Measurements from ENCODE around the gene TTYH2. TPM values are rescaled to one million over a fixed set of nuclear protein-coding genes. Genes with fewer than 3 reads are reported as not detected.

Gene TTYH2
- total and polyA plus RNA-seq, 2 experiments from 2014 or later, result 1.4 to 3.9 TPM

DNA sequence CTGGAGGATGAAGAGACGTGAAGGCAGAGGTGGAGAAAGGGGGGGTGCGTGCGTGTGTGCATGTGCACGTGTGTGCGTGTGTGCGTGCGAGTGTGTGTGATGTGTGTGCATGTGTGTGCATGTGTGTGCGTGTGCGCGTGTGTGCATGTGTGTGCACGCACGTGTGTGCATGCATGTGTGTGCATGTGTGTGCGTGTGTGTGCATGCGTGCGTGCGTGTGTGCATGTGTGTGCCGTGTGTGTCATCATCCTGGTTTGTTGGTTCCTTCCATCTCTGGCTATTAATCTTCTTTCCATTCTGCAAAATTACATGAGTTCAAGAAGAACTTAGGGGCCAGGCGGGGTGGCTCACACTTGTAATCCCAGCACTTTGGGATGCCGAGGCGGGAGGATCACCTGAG, 26.9 kb upstream of the TTYH2 start:
- no peak for DNase-seq (ENCODE audit: low spot score)
- H3K27ac Mint-ChIP-seq, result no peak overlapping the region
- H2AFZ ChIP-seq, result no peak overlapping the region
- H3K27me3 Mint-ChIP-seq (ENCODE audit: insufficient read depth, low read depth, poor library complexity), result peaks cover 4% of the 10 kb centered on the region
- H3K4me3 ChIP-seq, result no peak overlapping the region
- H3K36me3 Mint-ChIP-seq (ENCODE audit: low read depth), result no peaks in the 10 kb centered on the region
- no peaks in the 10 kb centered on the region for H3K27me3 ChIP-seq (ENCODE audit: insufficient read depth)
- no peaks in the 10 kb centered on the region for H3K36me3 ChIP-seq (ENCODE audit: insufficient read depth)
- no peaks in the 10 kb centered on the region for H3K9me2 ChIP-seq (ENCODE audit: insufficient read depth)
- H3K27ac ChIP-seq (ENCODE audit: low read depth), result no peak overlapping the region
- 0 out of 2 replicates have a peak, but pooled peaks cover 4% of the 10 kb centered on the region for H3K4me1 ChIP-seq (ENCODE audit: insufficient read depth)
- no peaks in the 10 kb centered on the region; the same call in 2 of the 3 replicates for H3K9me3 Mint-ChIP-seq
- H3F3A ChIP-seq (replicated peaks; ENCODE audit: low read depth), result no peaks in the 10 kb centered on the region
- no peaks in the 10 kb centered on the region for H4K20me1 ChIP-seq (replicated peaks; ENCODE audit: insufficient read depth)
- no peaks in the 10 kb centered on the region for H3K79me2 ChIP-seq (replicated peaks; ENCODE audit: insufficient read depth)
- ATAC-seq, result no peak
- TF ChIP-seq STAT1 (IDR thresholded peaks at IDR 0.05; ENCODE audit: unreplicated experiment) (no peak), JUNB (IDR thresholded peaks at IDR 0.05; ENCODE audit: unreplicated experiment) (no peak), ZNF331 (CRISPR knock-in tag; IDR thresholded peaks at IDR 0.05; ENCODE audit: low read depth) (no peak), CREB1 (CRISPR knock-in tag; IDR thresholded peaks at IDR 0.05; ENCODE audit: low read depth) (no peak)
- TF ChIP-seq, protein P1, sequence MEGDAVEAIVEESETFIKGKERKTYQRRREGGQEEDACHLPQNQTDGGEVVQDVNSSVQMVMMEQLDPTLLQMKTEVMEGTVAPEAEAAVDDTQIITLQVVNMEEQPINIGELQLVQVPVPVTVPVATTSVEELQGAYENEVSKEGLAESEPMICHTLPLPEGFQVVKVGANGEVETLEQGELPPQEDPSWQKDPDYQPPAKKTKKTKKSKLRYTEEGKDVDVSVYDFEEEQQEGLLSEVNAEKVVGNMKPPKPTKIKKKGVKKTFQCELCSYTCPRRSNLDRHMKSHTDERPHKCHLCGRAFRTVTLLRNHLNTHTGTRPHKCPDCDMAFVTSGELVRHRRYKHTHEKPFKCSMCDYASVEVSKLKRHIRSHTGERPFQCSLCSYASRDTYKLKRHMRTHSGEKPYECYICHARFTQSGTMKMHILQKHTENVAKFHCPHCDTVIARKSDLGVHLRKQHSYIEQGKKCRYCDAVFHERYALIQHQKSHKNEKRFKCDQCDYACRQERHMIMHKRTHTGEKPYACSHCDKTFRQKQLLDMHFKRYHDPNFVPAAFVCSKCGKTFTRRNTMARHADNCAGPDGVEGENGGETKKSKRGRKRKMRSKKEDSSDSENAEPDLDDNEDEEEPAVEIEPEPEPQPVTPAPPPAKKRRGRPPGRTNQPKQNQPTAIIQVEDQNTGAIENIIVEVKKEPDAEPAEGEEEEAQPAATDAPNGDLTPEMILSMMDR (conservative IDR thresholded peaks at IDR 0.05; ENCODE audit: low read depth in 2 of 2), result no peak
- no peak overlapping the region for H3K4me3 Mint-ChIP-seq
- no peak overlapping the region for H3K4me2 ChIP-seq
- peaks cover 11% of the 10 kb centered on the region for H3K4me1 Mint-ChIP-seq

- no peaks in the 10 kb centered on the region for H4K20me1 ChIP-seq (replicated peaks; ENCODE audit: insufficient read depth)
- Mint-ChIP-seq H3K9me3 (no peaks in the 10 kb centered on the region; the same call in 2 of the 3 replicates), H3K4me3 (no peak overlapping the region), H3K36me3 (ENCODE audit: low read depth) (no peaks in the 10 kb centered on the region), H3K4me1 (peaks cover 11% of the 10 kb centered on the region), H3K27me3 (ENCODE audit: insufficient read depth, low read depth, poor library complexity) (peaks cover 4% of the 10 kb centered on the region), H3K27ac (no peak overlapping the region)
- H3K4me3 ChIP-seq, result no peak overlapping the region
- no peaks in the 10 kb centered on the region for H3F3A ChIP-seq (replicated peaks; ENCODE audit: low read depth)
- H3K27me3 ChIP-seq (ENCODE audit: insufficient read depth), result no peaks in the 10 kb centered on the region
- H3K79me2 ChIP-seq (replicated peaks; ENCODE audit: insufficient read depth), result no peaks in the 10 kb centered on the region
- no peaks in the 10 kb centered on the region for H3K9me2 ChIP-seq (ENCODE audit: insufficient read depth)
- peak overlapping the region; percentile 80; the same call in 1 of the 2 replicates for H2AFZ ChIP-seq
- ATAC-seq (no peak), DNase-seq (ENCODE audit: low spot score) (no peak)
- H3K36me3 ChIP-seq (ENCODE audit: insufficient read depth), result no peaks in the 10 kb centered on the region
- no peak overlapping the region; the same call in 1 of the 2 replicates for H3K4me2 ChIP-seq
- no peak overlapping the region for H3K27ac ChIP-seq (ENCODE audit: low read depth)
- 0 out of 2 replicates have a peak, but pooled peaks cover 4% of the 10 kb centered on the region for H3K4me1 ChIP-seq (ENCODE audit: insufficient read depth)
- TF ChIP-seq ETS1 (IDR thresholded peaks at IDR 0.05) (no peak), CREB1 (CRISPR knock-in tag; IDR thresholded peaks at IDR 0.05; ENCODE audit: low read depth) (no peak), ZNF114 (CRISPR knock-in tag; IDR thresholded peaks at IDR 0.05) (no peak), ZNF331 (CRISPR knock-in tag; IDR thresholded peaks at IDR 0.05; ENCODE audit: low read depth) (no peak), POLR2AphosphoS5 (IDR thresholded peaks at IDR 0.05; ENCODE audit: low read depth) (no peak), EZH2 (IDR thresholded peaks at IDR 0.05; ENCODE audit: low read depth, unreplicated experiment) (no peak), STAT1 (IDR thresholded peaks at IDR 0.05; ENCODE audit: unreplicated experiment) (no peak), ZNF462 (CRISPR knock-in tag; IDR thresholded peaks at IDR 0.05) (no peak)
- TF ChIP-seq, protein P1 (conservative IDR thresholded peaks at IDR 0.05; ENCODE audit: low read depth in 2 of 2), result no peak
Measured at GRCh38 chr17:74187761-74188160, 25.6 kb upstream of the TTYH2 start.
